A673 (cell line): ENCODE measurements around the gene ARHGEF26. TPM values are rescaled to one million over a fixed set of nuclear protein-coding genes. Genes with fewer than 3 reads are reported as not detected.

Experiments used
- BruUV-seq: library from RNA; stranded (reverse); fragments of 400-500 nt; replicated peaks from 2 replicates; lab custom pipeline; 2021; lab: Mats Ljungman, UMichigan
- CTCF ChIA-PET: fragments of 300-600 bp; sonication (Branson Sonifier 250); formaldehyde crosslinking; loops from one replicate; lab custom pipeline; 2022; ENCODE audit warnings: antibody characterized with exemption; lab: Charles Lee
- POLR2A ChIA-PET: fragments of 300-600 bp; sonication (Branson Sonifier 250); formaldehyde crosslinking; loops from one replicate; lab custom pipeline; 2022; ENCODE audit warnings: antibody characterized with exemption; ENCODE audit not compliant: low non-redundant PET; lab: Charles Lee
- DNase-seq: peaks from one replicate; pipeline ENCODE4 v3.0.0-alpha.2; 2015; ENCODE audit warnings: low spot score
- H3K27ac ChIP-seq: fragments of 200-600 bp; sonication (generic); 2 replicates; pipeline ENCODE4 v1.5.1; 2016; ENCODE audit warnings: mixed run types, low read depth, mild to moderate bottlenecking, mixed read lengths, antibody characterized with exemption, low read length; ENCODE audit not compliant: poor library complexity, severe bottlenecking
- H3K27me3 ChIP-seq: fragments of 200-600 bp; sonication (generic); replicated peaks from 2 replicates; pipeline ENCODE4 v1.6.1; 2017; ENCODE audit warnings: mixed run types, low read depth, mild to moderate bottlenecking, mixed read lengths, antibody characterized with exemption, low read length; ENCODE audit not compliant: insufficient read depth, poor library complexity
- H3K36me3 ChIP-seq: fragments of 200-600 bp; sonication (generic); 2 replicates; pipeline ENCODE4 v1.6.1; 2016; ENCODE audit warnings: mixed run types, mild to moderate bottlenecking, mixed read lengths, antibody characterized with exemption, low read length; ENCODE audit not compliant: insufficient read depth, poor library complexity, severe bottlenecking
- H3K4me1 ChIP-seq: fragments of 200-600 bp; sonication (generic); 2 replicates; pipeline ENCODE4 v1.6.1; 2017; ENCODE audit warnings: mixed run types, mild to moderate bottlenecking, mixed read lengths, antibody characterized with exemption, low read length; ENCODE audit not compliant: insufficient read depth, poor library complexity, severe bottlenecking
- H3K4me3 ChIP-seq: fragments of 200-600 bp; sonication (generic); 2 replicates; pipeline ENCODE4 v1.5.1; 2016; ENCODE audit warnings: low read depth, mixed run types, mild to moderate bottlenecking, mixed read lengths, low read length; ENCODE audit not compliant: poor library complexity, severe bottlenecking
- H3K9me3 ChIP-seq: fragments of 200-600 bp; sonication (generic); 2 replicates; pipeline ENCODE4 v1.6.1; 2016; ENCODE audit warnings: mixed run types, low read depth, mild to moderate bottlenecking, mixed read lengths, antibody characterized with exemption, low read length; ENCODE audit not compliant: poor library complexity, severe bottlenecking
- CTCF ChIP-seq: fragments of 300-800, 200-600 bp; sonication (generic); conservative IDR thresholded peaks from 2 replicates; pipeline ENCODE4 v1.5.1; 2017; ENCODE audit warnings: low read depth, mild to moderate bottlenecking, antibody characterized with exemption, low read length, moderate library complexity, mixed read lengths
- EZH2 ChIP-seq: fragments of 200-600 bp; sonication (generic); IDR thresholded peaks from 2 replicates; pipeline ENCODE4 v1.6.1; 2017; ENCODE audit warnings: borderline replicate concordance, low read depth, mild to moderate bottlenecking, mixed read lengths, antibody characterized with exemption, low read length; ENCODE audit not compliant: poor library complexity, severe bottlenecking
- intact Hi-C: fragments of 100-400 bp; cut with micrococcal nuclease; formaldehyde crosslinking; loops from one replicate; pipeline ENCODE4 v1.10.0; 2022; ENCODE audit not compliant: unreplicated experiment
- total RNA-seq: library from RNA; stranded (reverse); gene quantifications from 2 replicates; pipeline ENCODE4 v1.2.3, GENCODE V29; 2021

Gene ARHGEF26
- total RNA-seq, 1 experiment from 2014 or later: 15.9 TPM

- ChIA-PET POLR2A (no interaction called here), CTCF (no interaction called here)
- intact Hi-C loops: loop anchor here (5.0 to 10.0 kb wide), 2 partner anchors 208 to 1225 kb away; no protein-coding TSS in a partner anchor
- H3K27me3 ChIP-seq: no peaks in the 10 kb centered on the region
- H3K36me3 ChIP-seq: peaks cover 4% of the 10 kb centered on the region
- no peak overlapping the region for H3K4me3 ChIP-seq
- no peaks in the 10 kb centered on the region for H3K9me3 ChIP-seq
- peaks cover 23% of the 10 kb centered on the region for H3K4me1 ChIP-seq
- H3K27ac ChIP-seq: no peak overlapping the region
- DNase-seq: no peak
- BruUV-seq: no TSS peak
- TF ChIP-seq EZH2 (no peak), CTCF (no peak)
Observed at GRCh38 chr3:154250291-154250690, 129.1 kb downstream of the ARHGEF26 start.

- H3K4me3 ChIP-seq: no peak overlapping the region
- H3K9me3 ChIP-seq: no peaks in the 10 kb centered on the region
- H3K27me3 ChIP-seq: no peaks in the 10 kb centered on the region
- POLR2A ChIA-PET: no interaction called here
- peaks cover 23% of the 10 kb centered on the region for H3K4me1 ChIP-seq
- intact Hi-C loops: loop anchor here (5.0 to 10.0 kb wide), 2 partner anchors 209 to 1227 kb away; no protein-coding TSS in a partner anchor
- no peak for TF ChIP-seq EZH2
- no peak for TF ChIP-seq CTCF
- DNase-seq: no peak
- H3K36me3 ChIP-seq: peaks cover 9% of the 10 kb centered on the region
- no peak overlapping the region for H3K27ac ChIP-seq
- CTCF ChIA-PET: no interaction called here
- BruUV-seq: no TSS peak
Observed at GRCh38 chr3:154251610-154252009, 130.4 kb downstream of the ARHGEF26 start.

- BruUV-seq: no TSS peak
- H3K27me3 ChIP-seq: no peaks in the 10 kb centered on the region
- DNase-seq: peak; percentile 87
- no peak overlapping the region for H3K27ac ChIP-seq
- POLR2A ChIA-PET: no interaction called here
- H3K4me3 ChIP-seq: no peak overlapping the region
- peaks cover 18% of the 10 kb centered on the region for H3K36me3 ChIP-seq
- peaks cover 11% of the 10 kb centered on the region for H3K4me1 ChIP-seq
- CTCF ChIA-PET: interaction anchor here (1.2 kb wide), 1 partner anchor 256 kb away, joined by 3 read pairs; no protein-coding TSS in a partner anchor
- no peak for TF ChIP-seq EZH2
- peak; percentile 91 for TF ChIP-seq CTCF
- intact Hi-C loops: loop anchor here (1.0 to 10.0 kb wide), 4 partner anchors 157 to 1228 kb away; no protein-coding TSS in a partner anchor
- no peaks in the 10 kb centered on the region for H3K9me3 ChIP-seq
Observed at GRCh38 chr3:154252759-154253638, 131.8 kb downstream of the ARHGEF26 start.
